GOT3 (cell line): Measurements from ENCODE around the gene UBE2Z.

Source experiments
- DNase-seq: peaks from one replicate; lab custom pipeline; 2025; ENCODE audit warnings: mixed read lengths; lab: John Stamatoyannopoulos, UW

The UBE2Z gene

DNA sequence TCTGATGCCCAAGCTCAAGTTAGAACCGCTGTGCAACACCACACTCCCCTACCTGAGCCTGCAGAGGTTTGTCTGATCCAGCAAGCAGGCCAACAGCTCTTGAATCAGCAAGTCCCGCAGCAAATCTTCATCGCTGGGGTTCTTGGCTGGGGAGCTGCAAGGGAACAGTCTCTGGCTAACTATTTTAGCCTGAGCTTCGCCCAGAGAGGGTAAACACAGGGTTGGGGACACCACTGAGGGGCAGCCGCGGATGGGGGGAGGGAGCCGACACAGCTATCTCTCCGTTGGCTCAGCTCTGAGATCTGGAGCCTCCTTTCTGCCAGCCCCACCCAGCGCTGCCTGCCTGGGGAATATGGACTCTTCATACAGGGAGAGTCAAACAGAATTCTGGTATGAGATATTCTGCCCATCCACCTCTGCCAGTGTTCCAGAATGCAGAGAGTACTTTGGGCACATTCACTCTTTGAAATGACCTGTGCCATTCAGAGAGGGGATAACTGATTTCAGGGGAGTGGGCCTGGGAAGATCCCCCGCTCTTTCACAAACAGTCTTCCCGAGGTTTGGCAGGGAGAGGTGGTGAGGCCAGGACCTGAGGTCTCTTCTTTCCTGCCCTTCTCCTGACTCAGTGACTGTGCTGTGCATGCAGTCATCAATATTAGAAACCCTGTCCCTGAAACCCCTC, 52.8 kb downstream of the UBE2Z start:
- DNase-seq: no peak

- peak; percentile 15 for DNase-seq
Observed at GRCh38 chr17:48961516-48962233, 53.5 kb downstream of the UBE2Z start.

- no peak for DNase-seq
Observed at GRCh38 chr17:48970224-48970623, 62.0 kb downstream of the UBE2Z start.

- no peak for DNase-seq
Observed at GRCh38 chr17:48970865-48971687, 62.9 kb downstream of the UBE2Z start.

DNA sequence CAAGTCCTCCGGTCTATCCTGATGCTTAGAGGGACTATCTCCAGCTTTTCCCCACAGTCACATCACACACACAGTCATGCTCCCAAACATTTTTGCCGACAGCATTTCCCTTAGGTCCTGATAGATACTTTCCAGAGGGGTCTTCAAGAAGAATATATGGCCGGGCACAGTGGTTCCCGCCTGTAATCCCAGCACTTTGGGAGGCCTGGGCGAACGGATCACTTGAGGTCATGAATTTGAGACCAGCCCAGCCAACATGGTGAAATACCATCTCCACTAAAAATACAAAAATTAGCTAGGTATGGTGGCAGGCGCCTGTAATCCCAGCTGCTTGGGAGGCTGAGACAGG, 64.5 kb downstream of the UBE2Z start:
- DNase-seq: no peak

- DNase-seq: no peak
Observed at GRCh38 chr17:48973806-48974205, 65.6 kb downstream of the UBE2Z start.
